ENCODE data around the gene AKT3. TPM values are rescaled to one million over a fixed set of nuclear protein-coding genes. Genes with fewer than 3 reads are reported as not detected.

Gene AKT3
- total RNA-seq, 1 donor from 2014 or later = 169 TPM

DNA sequence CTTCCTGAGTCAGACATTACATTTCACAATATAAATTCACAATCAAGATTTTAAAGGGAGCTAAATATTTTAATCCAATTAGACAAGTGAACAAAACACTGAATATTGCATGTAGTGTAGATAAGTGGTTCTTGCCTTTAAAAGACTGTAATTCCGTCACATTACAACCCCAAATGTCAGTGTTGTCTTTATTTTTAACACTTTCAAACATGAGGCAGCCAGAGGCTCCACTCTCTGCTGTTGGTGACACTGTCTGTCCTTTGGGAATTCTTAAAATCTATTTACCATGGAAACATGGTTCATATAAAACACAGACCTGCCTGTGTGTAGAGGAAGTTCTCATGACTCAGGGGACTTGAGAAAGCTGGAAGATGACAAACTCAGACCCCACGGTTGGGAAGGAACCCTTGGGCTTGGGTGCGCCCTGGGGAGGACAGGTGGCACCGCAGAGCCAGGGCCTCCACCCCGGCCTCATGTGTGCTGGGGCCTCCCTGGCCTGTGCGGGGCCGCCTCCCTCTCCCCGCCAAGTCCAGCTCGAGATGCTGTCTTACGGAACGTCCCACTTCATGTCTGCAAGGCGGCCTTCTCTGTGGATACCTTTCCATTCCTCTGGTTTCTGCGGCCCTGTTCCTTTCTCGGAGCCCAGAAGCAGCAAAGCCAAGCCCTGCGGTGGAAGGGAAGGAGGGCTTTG, 355.2 kb downstream of the AKT3 start:
- Mint-ChIP-seq H3K27me3 (ENCODE audit: unreplicated experiment) (peaks cover 12% of the 10 kb centered on the region), H3K4me3 (ENCODE audit: unreplicated experiment) (peak overlapping the region; percentile 60), H3K27ac (ENCODE audit: unreplicated experiment) (peak overlapping the region; percentile 96), H3K4me1 (ENCODE audit: low read depth, unreplicated experiment) (peaks cover 46% of the 10 kb centered on the region), H3K36me3 (ENCODE audit: unreplicated experiment) (no peaks in the 10 kb centered on the region), H3K9me3 (ENCODE audit: unreplicated experiment) (peaks cover 33% of the 10 kb centered on the region)
- TF ChIP-seq, protein P1, sequence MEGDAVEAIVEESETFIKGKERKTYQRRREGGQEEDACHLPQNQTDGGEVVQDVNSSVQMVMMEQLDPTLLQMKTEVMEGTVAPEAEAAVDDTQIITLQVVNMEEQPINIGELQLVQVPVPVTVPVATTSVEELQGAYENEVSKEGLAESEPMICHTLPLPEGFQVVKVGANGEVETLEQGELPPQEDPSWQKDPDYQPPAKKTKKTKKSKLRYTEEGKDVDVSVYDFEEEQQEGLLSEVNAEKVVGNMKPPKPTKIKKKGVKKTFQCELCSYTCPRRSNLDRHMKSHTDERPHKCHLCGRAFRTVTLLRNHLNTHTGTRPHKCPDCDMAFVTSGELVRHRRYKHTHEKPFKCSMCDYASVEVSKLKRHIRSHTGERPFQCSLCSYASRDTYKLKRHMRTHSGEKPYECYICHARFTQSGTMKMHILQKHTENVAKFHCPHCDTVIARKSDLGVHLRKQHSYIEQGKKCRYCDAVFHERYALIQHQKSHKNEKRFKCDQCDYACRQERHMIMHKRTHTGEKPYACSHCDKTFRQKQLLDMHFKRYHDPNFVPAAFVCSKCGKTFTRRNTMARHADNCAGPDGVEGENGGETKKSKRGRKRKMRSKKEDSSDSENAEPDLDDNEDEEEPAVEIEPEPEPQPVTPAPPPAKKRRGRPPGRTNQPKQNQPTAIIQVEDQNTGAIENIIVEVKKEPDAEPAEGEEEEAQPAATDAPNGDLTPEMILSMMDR (IDR thresholded peaks at IDR 0.05; ENCODE audit: partially characterized antibody, unreplicated experiment) = no peak
- DNase-seq = no peak

DNA sequence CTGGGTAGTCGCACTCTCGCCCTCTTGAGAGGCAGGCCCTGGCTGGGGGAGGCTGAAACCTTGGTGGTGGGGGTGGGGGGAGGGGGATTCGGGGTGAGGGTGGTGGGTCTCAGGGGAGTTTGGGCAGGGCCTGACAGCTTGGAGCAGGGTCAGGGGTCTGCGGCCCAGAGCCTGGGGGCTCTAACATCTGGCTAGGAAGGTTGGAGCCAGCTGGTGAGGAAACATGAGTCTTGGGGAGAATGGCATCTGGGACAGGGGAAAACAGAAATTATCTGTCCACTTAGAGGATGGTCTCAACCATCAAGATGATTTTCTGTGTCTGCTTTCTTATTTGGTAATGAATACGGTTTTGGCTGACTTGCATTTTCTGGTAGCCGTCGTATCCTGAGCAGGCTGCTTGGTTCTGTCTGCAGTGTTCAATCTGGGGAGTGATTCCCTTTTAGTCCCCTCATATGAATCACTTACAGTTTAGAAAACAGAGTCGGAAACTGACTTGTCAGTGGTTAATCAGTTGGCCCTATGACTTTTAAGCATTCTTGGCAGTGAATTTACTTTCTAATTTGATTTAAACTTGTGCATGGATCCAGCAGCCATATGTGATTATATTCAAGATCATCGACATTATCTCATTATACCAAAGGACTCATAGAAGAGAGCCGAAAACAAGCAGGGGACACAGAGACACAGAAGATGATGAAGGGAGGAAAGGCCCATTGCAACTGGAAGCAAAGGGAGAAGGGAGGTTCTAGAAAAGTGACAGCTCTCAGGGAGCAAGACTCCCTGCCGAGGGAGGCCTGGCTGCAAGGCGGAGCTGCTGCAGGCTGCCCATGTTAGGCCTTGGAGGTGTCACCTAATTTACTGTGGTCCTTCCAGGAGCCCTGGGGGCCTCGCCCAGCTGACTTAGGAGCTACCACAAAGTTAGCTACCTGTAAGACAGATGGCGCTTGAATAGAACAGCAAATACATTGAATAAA, 356.6 kb downstream of the AKT3 start:
- H3K36me3 Mint-ChIP-seq (ENCODE audit: unreplicated experiment) = no peaks in the 10 kb centered on the region
- TF ChIP-seq, protein P1 (IDR thresholded peaks at IDR 0.05; ENCODE audit: partially characterized antibody, unreplicated experiment) = no peak
- no peak for DNase-seq
- H3K27me3 Mint-ChIP-seq (ENCODE audit: unreplicated experiment) = peaks cover 15% of the 10 kb centered on the region
- H3K4me3 Mint-ChIP-seq (ENCODE audit: unreplicated experiment) = peak overlapping the region; percentile 68
- peaks cover 34% of the 10 kb centered on the region for H3K9me3 Mint-ChIP-seq (ENCODE audit: unreplicated experiment)
- H3K4me1 Mint-ChIP-seq (ENCODE audit: low read depth, unreplicated experiment) = peaks cover 58% of the 10 kb centered on the region
- peak overlapping the region; percentile 96 for H3K27ac Mint-ChIP-seq (ENCODE audit: unreplicated experiment)

DNA sequence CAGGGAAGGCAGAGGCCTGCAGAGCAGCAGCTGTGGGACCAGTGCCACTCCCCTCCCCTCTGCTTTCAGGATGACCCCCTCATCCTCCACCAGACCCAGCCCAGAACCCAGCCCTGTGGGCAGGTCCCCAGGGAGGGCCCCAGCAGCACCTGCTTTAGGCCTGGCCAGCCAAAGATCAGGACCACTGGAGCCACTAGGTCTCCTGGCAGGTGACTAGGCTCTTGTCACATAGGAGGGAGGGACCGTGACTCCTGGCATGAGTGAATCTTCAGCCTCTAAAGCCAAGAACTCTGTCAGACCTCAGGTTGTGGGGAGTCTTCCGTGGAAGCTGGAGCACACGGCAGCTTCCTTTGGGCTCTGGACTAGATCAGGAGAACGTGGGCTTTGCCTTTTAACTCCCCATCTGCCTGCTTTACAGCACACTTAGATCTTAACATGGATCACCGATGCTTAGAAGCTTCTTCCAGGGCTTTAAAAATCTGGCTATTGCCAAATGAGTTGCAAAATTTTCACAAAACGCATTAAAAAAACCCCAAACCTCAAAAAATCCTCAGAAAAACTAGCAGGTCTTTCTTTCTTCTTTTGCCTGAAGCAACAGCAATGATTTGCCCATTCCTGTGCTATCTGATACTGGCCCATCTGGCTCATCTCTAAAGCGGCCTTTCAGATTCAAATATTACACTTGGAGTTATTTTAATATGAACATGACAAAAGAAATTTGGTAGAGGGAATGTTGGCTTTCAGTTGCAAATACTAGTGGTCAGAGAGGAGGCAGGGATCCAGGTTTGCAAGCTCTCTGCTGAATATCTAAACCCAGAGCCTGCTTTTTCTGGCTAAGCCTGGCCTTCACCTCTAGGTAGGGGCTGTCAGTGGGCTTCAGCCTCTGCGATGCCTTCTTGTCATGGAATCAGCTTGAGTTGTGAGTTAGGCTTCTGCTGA, 359.0 kb downstream of the AKT3 start:
- TF ChIP-seq, protein P1 (IDR thresholded peaks at IDR 0.05; ENCODE audit: partially characterized antibody, unreplicated experiment) = no peak
- Mint-ChIP-seq H3K4me1 (ENCODE audit: low read depth, unreplicated experiment) (peaks cover 55% of the 10 kb centered on the region), H3K27ac (ENCODE audit: unreplicated experiment) (peak overlapping the region; percentile 82), H3K27me3 (ENCODE audit: unreplicated experiment) (peaks cover 14% of the 10 kb centered on the region), H3K36me3 (ENCODE audit: unreplicated experiment) (no peaks in the 10 kb centered on the region), H3K9me3 (ENCODE audit: unreplicated experiment) (peaks cover 30% of the 10 kb centered on the region), H3K4me3 (ENCODE audit: unreplicated experiment) (peak overlapping the region; percentile 30)
- no peak for DNase-seq

DNA sequence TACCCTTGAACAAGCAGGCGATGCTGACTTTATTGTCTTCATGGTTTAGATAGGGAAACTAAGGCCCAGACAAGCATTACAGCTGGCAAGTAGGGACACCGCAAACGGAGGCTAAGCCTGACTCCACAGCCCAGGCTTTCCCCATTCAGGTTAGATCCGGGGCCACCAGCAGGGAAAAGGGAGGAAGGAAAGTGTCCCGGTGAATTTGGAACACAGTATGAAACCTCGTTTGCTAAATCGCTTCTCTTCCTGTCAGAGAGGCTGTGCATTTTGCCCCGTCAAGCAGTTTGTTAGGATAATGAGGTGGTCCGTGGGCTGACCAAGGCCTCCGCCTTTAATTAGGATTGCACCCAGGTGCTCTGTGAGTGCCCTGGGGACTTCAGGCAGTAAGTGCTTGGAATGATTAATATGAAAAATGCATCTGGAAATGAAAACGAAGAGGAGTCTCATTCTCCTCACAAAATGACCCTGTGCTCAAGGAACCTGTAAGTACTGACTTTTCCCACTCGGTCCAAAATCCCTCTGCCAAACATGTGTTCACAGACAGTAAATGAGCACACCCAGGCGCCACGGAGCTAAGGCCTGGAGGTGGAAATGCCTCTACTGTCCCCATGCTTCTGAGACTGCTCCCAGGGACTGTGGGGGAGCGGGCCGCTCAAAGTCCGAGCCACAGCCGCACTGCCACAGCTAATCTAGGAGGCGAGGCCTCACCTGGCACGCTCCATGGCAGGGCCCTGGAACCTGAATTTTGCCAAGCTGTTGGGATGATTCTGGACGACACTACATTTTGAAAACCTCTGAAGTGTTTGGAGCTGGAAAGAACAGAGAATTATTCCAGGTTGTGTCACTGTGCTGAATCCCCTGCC, 360.1 kb downstream of the AKT3 start:
- Mint-ChIP-seq H3K4me1 (ENCODE audit: low read depth, unreplicated experiment) (peaks cover 50% of the 10 kb centered on the region), H3K9me3 (ENCODE audit: unreplicated experiment) (peaks cover 30% of the 10 kb centered on the region), H3K27ac (ENCODE audit: unreplicated experiment) (peak overlapping the region; percentile 80), H3K36me3 (ENCODE audit: unreplicated experiment) (no peaks in the 10 kb centered on the region), H3K27me3 (ENCODE audit: unreplicated experiment) (peaks cover 14% of the 10 kb centered on the region), H3K4me3 (ENCODE audit: unreplicated experiment) (peak overlapping the region; percentile 74)
- TF ChIP-seq, protein P1 (IDR thresholded peaks at IDR 0.05; ENCODE audit: partially characterized antibody, unreplicated experiment) = no peak
- no peak for DNase-seq

Data from glutamatergic neuron (in vitro differentiated cells).